Caco-2 (cell line): ENCODE data around the gene RBBP7. TPM values are rescaled to one million over a fixed set of nuclear protein-coding genes. Genes with fewer than 3 reads are reported as not detected.

Experiments
- Bru-seq: library from RNA; stranded (reverse); fragments of 400-500 nt; gene quantifications from one replicate; lab custom pipeline; 2021; lab: Mats Ljungman, UMichigan
- BruChase-seq, 2 experiments: library from RNA; stranded (reverse); fragments of 400-500 nt; gene quantifications; one replicate each; lab custom pipeline; 2021; lab: Mats Ljungman, UMichigan
- BruUV-seq: library from RNA; stranded (reverse); fragments of 400-500 nt; replicated peaks from 2 replicates; lab custom pipeline; 2021; lab: Mats Ljungman, UMichigan
- CTCF ChIA-PET: fragments of 300-600 bp; sonication (Branson Sonifier 250); formaldehyde crosslinking; loops from one replicate; lab custom pipeline; 2022; ENCODE audit warnings: antibody characterized with exemption; lab: Charles Lee
- POLR2A ChIA-PET: fragments of 300-600 bp; sonication (Branson Sonifier 250); formaldehyde crosslinking; loops from one replicate; lab custom pipeline; 2022; ENCODE audit warnings: antibody characterized with exemption; lab: Charles Lee
- DNase-seq, 2 experiments: peaks; one replicate each; pipeline versions ENCODE4 v3.0.0 to v3.0.0-alpha.2; 2020 to 2022
- H3K27me3 ChIP-seq: replicated peaks from 2 replicates; pipeline ENCODE4 v1.6.0; 2011; ENCODE audit warnings: low read length; ENCODE audit not compliant: control insufficient read depth, insufficient read depth
- H3K36me3 ChIP-seq: 2 replicates; pipeline ENCODE4 v1.5.1; 2011; ENCODE audit warnings: low read length; ENCODE audit not compliant: control insufficient read depth, insufficient read depth
- H3K4me1 ChIP-seq: fragments of 250-450 bp; sonication (Bioruptor Pico); 2 replicates; pipeline ENCODE4 v1.5.1; 2020; ENCODE audit warnings: mild to moderate bottlenecking
- H3K4me3 ChIP-seq: 2 replicates; pipeline ENCODE4 v1.5.1; 2011; ENCODE audit warnings: low read depth, mild to moderate bottlenecking, control low read depth, low read length
- H3K9me3 ChIP-seq: fragments of 250-450 bp; sonication (Bioruptor Pico); 2 replicates; pipeline ENCODE4 v1.5.1; 2020; ENCODE audit warnings: mild to moderate bottlenecking, moderate library complexity
- H3K27ac Mint-ChIP-seq: one replicate; pipeline ENCODE4 v1.8.0; 2022; ENCODE audit warnings: mixed read lengths; ENCODE audit not compliant: unreplicated experiment
- H3K27me3 Mint-ChIP-seq: one replicate; pipeline ENCODE4 v1.8.0; 2022; ENCODE audit warnings: mixed read lengths; ENCODE audit not compliant: insufficient read depth, unreplicated experiment
- H3K36me3 Mint-ChIP-seq: one replicate; pipeline ENCODE4 v1.8.0; 2022; ENCODE audit warnings: mild to moderate bottlenecking, mixed read lengths; ENCODE audit not compliant: insufficient read depth, unreplicated experiment
- H3K4me1 Mint-ChIP-seq: one replicate; pipeline ENCODE4 v1.8.0; 2022; ENCODE audit warnings: low read depth, mixed read lengths; ENCODE audit not compliant: unreplicated experiment
- H3K4me3 Mint-ChIP-seq: one replicate; pipeline ENCODE4 v1.8.0; 2022; ENCODE audit warnings: mild to moderate bottlenecking, moderate library complexity, mixed read lengths; ENCODE audit not compliant: unreplicated experiment
- H3K9me3 Mint-ChIP-seq: one replicate; pipeline ENCODE4 v1.8.0; 2022; ENCODE audit warnings: mixed read lengths; ENCODE audit not compliant: unreplicated experiment
- CTCF ChIP-seq, 2 experiments: fragments of 200-600 bp in 1 of 2; IDR thresholded peaks; 1 replicate in 1 of 2; 2 replicates in 1 of 2; pipeline versions ENCODE4 v1.5.1 to v1.8.0; 2011 to 2022; ENCODE audit warnings: antibody characterized with exemption in 1 of 2, control low read depth in 1 of 2, inconsistent platforms in 1 of 2, low read depth in 1 of 2, low read length in 1 of 2, mild to moderate bottlenecking in 1 of 2, moderate library complexity in 1 of 2; ENCODE audit not compliant: insufficient read depth in 1 of 2, severe bottlenecking in 1 of 2, unreplicated experiment in 1 of 2
- intact Hi-C: fragments of 100-400 bp; cut with micrococcal nuclease; formaldehyde crosslinking; loops from one replicate; pipeline ENCODE4 v1.10.0; 2022; ENCODE audit not compliant: unreplicated experiment
- long read RNA-seq: library from polyadenylated mRNA; stranded (forward); transcript quantifications from one replicate; pipeline ENCODE4 v2.0.0, GENCODE V29; 2022
- total RNA-seq: library from RNA; stranded (reverse); gene quantifications from 2 replicates; pipeline ENCODE4 v1.2.3, GENCODE V29; 2022

RBBP7 gene
- total RNA-seq = 129 and 131 TPM in 2 replicates
- percentile 87 among the genes with signal in this experiment for Bru-seq, nascent RNA
- BruChase-seq, experiment 1, labeled RNA remaining after a 2-hour chase = percentile 89 among the genes with signal in this experiment
- percentile 90 among the genes with signal in this experiment for BruChase-seq, experiment 2, labeled RNA remaining after a 6-hour chase
- long read RNA-seq, transcript RBBP7-203 (12 exons, 2,333 nt) = major isoform, 227 of 312 reads
- long read RNA-seq, transcript RBBP7-202 (12 exons, 2,036 nt) = minor isoform, 25 of 312 reads
- long read RNA-seq, transcript RBBP7-204 (12 exons, 1,904 nt) = minor isoform, 8 of 312 reads
- long read RNA-seq, partial matches to known transcripts = 3 of 312 reads
- long read RNA-seq, other reads (novel, unspliced or antisense) = 48 of 312 reads

DNA sequence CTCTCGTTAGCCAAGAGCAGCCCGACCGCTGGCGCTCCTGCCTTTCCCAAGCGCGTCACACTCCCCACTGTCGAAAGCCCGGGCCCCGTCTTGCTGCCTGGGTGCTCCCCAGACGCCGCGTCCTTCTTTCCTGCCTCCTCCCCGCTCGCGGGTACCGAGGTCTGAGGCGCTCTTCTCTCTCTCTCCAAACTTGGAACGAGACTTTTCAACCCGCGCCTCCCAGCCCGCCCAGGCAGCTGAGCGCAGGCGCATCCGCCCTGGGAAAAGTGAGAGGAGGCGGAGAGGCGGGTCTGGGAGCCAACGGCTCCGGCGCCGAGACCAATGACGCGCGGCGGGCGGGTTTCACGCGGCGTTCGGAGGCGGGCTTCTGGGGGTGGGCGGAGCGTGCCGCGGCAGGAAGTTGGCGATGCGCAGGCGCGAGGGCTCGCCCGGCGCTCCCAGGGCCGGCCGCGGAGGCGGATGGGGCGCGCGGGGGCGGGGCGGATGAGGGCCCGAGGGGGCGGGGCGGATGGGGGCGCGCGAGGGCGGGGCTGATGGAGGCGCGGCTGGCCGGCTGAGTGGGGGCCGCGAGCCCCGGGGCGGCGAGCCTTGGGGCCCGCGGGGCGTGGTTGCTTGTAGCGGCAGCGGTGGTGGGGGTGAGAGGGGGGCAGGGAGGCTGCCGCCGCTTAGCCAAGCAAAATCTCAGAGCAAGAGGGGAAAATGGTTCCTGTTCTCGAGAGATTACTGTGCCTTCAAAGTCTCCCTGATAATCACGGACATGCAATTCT lies at the start of gene RBBP7:
Gene RBBP7 (minus strand): TSS at position 268 of the 767 bp plus-strand sequence. CDS start 309 bp downstream, outside the sequence.
- peaks cover 3% of the 10 kb centered on the region for H3K27me3 Mint-ChIP-seq
- DNase-seq = peak; percentile 89 to 92
- H3K9me3 Mint-ChIP-seq = no peaks in the 10 kb centered on the region
- Histone ChIP-seq H3K27me3 (no peaks in the 10 kb centered on the region), H3K9me3 (no peaks in the 10 kb centered on the region), H3K36me3 (no peaks in the 10 kb centered on the region), H3K4me3 (peak within 1 kb of the TSS; percentile 72), H3K4me1 (peaks cover 6% of the 10 kb centered on the region; the same call in 1 of the 2 replicates)
- CTCF ChIA-PET = interaction anchor here (0.7 to 1.9 kb wide), 2 partner anchors 12 to 22 kb away, joined by 3 to 8 read pairs; no protein-coding TSS in a partner anchor
- H3K27ac Mint-ChIP-seq = peak within 1 kb of the TSS; percentile 99
- H3K4me3 Mint-ChIP-seq = peak within 1 kb of the TSS; percentile 99
- H3K4me1 Mint-ChIP-seq = no peaks in the 10 kb centered on the region
- H3K36me3 Mint-ChIP-seq = peaks cover 25% of the 10 kb centered on the region
- intact Hi-C loops = no loop called here
- POLR2A ChIA-PET = no interaction called here
- no TSS peak for BruUV-seq
- no peak for TF ChIP-seq CTCF (IDR thresholded peaks at IDR 0.05; ENCODE audit: insufficient read depth in 1 of 2, low read depth in 1 of 2, low read length in 1 of 2, severe bottlenecking in 1 of 2, unreplicated experiment in 1 of 2)

DNA sequence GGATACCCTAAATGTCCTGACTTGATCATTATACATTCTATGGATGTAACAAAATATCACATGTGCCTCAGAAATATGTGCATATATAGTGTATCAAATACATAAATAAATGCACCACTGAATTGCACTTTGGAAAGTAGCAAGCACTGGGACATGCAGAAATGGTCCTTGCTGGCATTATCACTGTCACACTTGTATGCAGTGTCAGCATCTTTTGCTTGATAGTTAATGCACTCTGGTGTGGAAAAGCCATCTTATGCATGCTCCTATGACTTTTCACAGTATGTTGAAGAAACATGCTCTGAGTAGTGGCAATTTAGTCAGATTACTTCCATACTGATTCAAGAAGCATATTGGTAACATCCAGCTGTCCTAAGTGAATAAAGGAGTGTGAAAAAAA lies 48.8 kb upstream of the RBBP7 start:
- Histone ChIP-seq H3K4me1 (no peaks in the 10 kb centered on the region), H3K36me3 (no peaks in the 10 kb centered on the region), H3K9me3 (no peaks in the 10 kb centered on the region), H3K4me3 (no peak overlapping the region), H3K27me3 (no peaks in the 10 kb centered on the region)
- no peaks in the 10 kb centered on the region for H3K4me1 Mint-ChIP-seq
- H3K27ac Mint-ChIP-seq = no peak overlapping the region
- no peaks in the 10 kb centered on the region for H3K9me3 Mint-ChIP-seq
- ChIA-PET CTCF (no interaction called here), POLR2A (no interaction called here)
- no peak overlapping the region for H3K4me3 Mint-ChIP-seq
- peaks cover 5% of the 10 kb centered on the region for H3K27me3 Mint-ChIP-seq
- no peak for TF ChIP-seq CTCF (IDR thresholded peaks at IDR 0.05; ENCODE audit: insufficient read depth in 1 of 2, low read depth in 1 of 2, low read length in 1 of 2, severe bottlenecking in 1 of 2, unreplicated experiment in 1 of 2)
- BruUV-seq = no TSS peak
- H3K36me3 Mint-ChIP-seq = no peaks in the 10 kb centered on the region
- intact Hi-C loops = no loop called here
- no peak for DNase-seq

GRCh38 chrX:16917120-16917519 lies 47.0 kb upstream of the RBBP7 start:
- no peaks in the 10 kb centered on the region for H3K36me3 Mint-ChIP-seq
- no peaks in the 10 kb centered on the region for H3K4me1 ChIP-seq
- no peak for DNase-seq
- H3K27me3 Mint-ChIP-seq = peaks cover 5% of the 10 kb centered on the region
- intact Hi-C loops = no loop called here
- H3K27me3 ChIP-seq = no peaks in the 10 kb centered on the region
- H3K4me3 ChIP-seq = no peak overlapping the region
- H3K9me3 Mint-ChIP-seq = no peaks in the 10 kb centered on the region
- no peaks in the 10 kb centered on the region for H3K36me3 ChIP-seq
- no peak overlapping the region for H3K4me3 Mint-ChIP-seq
- no TSS peak for BruUV-seq
- H3K27ac Mint-ChIP-seq = no peak overlapping the region
- TF ChIP-seq CTCF (IDR thresholded peaks at IDR 0.05; ENCODE audit: insufficient read depth in 1 of 2, low read depth in 1 of 2, low read length in 1 of 2, severe bottlenecking in 1 of 2, unreplicated experiment in 1 of 2) = no peak
- H3K9me3 ChIP-seq = no peaks in the 10 kb centered on the region
- ChIA-PET CTCF (no interaction called here), POLR2A (no interaction called here)
- H3K4me1 Mint-ChIP-seq = no peaks in the 10 kb centered on the region
